MM.1S (cell line): ENCODE measurements around the gene DUSP8.

Experiments used
- CTCF ChIP-seq: fragments of 300-600 bp; sonication (generic); IDR thresholded peaks from 2 replicates; pipeline ENCODE4 v1.5.1; 2016; ENCODE audit warnings: antibody characterized with exemption, low read length, mixed read lengths
- EZH2 ChIP-seq: fragments of 300-600 bp; sonication (generic); optimal IDR thresholded peaks from 2 replicates; pipeline ENCODE3; 2017; ENCODE audit warnings: low read depth, mild to moderate bottlenecking, antibody characterized with exemption, low read length, mixed read lengths
- EZH2phosphoT487 ChIP-seq: fragments of 300-600 bp; sonication (generic); IDR thresholded peaks from 2 replicates; pipeline ENCODE4 v1.6.1; 2018; ENCODE audit warnings: antibody characterized with exemption, low read length

DNA sequence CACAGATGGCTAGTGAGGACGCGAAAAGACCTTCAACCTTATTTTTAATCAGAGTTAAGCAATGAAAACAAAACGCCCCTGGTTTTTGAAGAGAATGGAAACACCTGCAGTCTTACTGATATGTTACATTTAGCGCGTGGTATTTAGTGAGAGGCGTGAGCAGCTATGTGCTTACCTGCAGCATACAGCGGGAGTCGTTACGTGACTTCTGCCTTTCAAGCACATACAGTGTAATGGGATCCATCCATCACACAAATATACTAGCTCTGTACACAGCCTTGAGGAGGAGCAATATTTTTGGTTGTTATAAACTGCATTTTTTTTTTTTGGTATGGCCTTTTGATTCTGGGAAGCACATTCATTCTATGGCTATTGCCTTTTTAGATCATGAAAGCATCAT lies 20.6 kb upstream of the DUSP8 start:
- TF ChIP-seq CTCF: no peak
- no peak for TF ChIP-seq EZH2
- no peak for TF ChIP-seq EZH2phosphoT487
